WTC11 (cell line): ENCODE data around the gene TCERG1. TPM values are rescaled to one million over a fixed set of nuclear protein-coding genes. Genes with fewer than 3 reads are reported as not detected.

Source experiments
- ATAC-seq: fragments of 200-7000 bp; cut with Tn5 transposase; 2 replicates; pipeline ENCODE4 v1.10.0; 2021; ENCODE audit warnings: mild to moderate bottlenecking, moderate library complexity
- CTCF ChIA-PET: fragments of 300-600 bp; sonication (Branson Sonifier 250); formaldehyde crosslinking; loops from one replicate; lab custom pipeline; 2021; ENCODE audit warnings: antibody characterized with exemption; lab: Charles Lee
- POLR2A ChIA-PET: fragments of 350-600 bp; sonication (Branson Sonifier 250); formaldehyde crosslinking; loops from one replicate; lab custom pipeline; 2021; ENCODE audit warnings: antibody characterized with exemption; lab: Charles Lee
- DNase-seq: peaks from one replicate; pipeline ENCODE4 v3.0.0; 2021; ENCODE audit warnings: low spot score
- H3K27ac Mint-ChIP-seq: 2 replicates; pipeline ENCODE4 v1.8.0; 2021; ENCODE audit warnings: mixed read lengths
- H3K27me3 Mint-ChIP-seq: 2 replicates; pipeline ENCODE4 v1.8.0; 2021; ENCODE audit warnings: low read depth, mild to moderate bottlenecking, moderate library complexity, mixed read lengths
- H3K36me3 Mint-ChIP-seq: 2 replicates; pipeline ENCODE4 v1.8.0; 2021; ENCODE audit warnings: mixed read lengths
- H3K4me1 Mint-ChIP-seq: 2 replicates; pipeline ENCODE4 v1.8.0; 2022; ENCODE audit warnings: mixed read lengths
- H3K4me3 Mint-ChIP-seq: 2 replicates; pipeline ENCODE4 v1.8.0; 2021; ENCODE audit warnings: mild to moderate bottlenecking, moderate library complexity, mixed read lengths
- H3K9me3 Mint-ChIP-seq: 2 replicates; pipeline ENCODE4 v1.8.0; 2021; ENCODE audit warnings: mixed read lengths
- ATF1 ChIP-seq: sonication (generic); formaldehyde crosslinking; IDR thresholded peaks from 2 replicates; pipeline ENCODE4 v1.8.1; 2023; ENCODE audit warnings: mild to moderate bottlenecking, moderate library complexity, missing genetic modification reagents
- CBFB ChIP-seq: sonication (generic); formaldehyde crosslinking; IDR thresholded peaks from 2 replicates; pipeline ENCODE4 v1.8.1; 2022; ENCODE audit warnings: mild to moderate bottlenecking, low read depth, missing genetic modification reagents
- ELF4 ChIP-seq: sonication (generic); formaldehyde crosslinking; IDR thresholded peaks from 2 replicates; pipeline ENCODE4 v1.8.1; 2022; ENCODE audit warnings: low read depth, mild to moderate bottlenecking, moderate library complexity, missing genetic modification reagents
- EMX1 ChIP-seq: fragments of 250-450 bp; sonication (Bioruptor Pico); IDR thresholded peaks from 2 replicates; pipeline ENCODE4 v1.8.0; 2021; ENCODE audit warnings: mild to moderate bottlenecking
- FOXJ3 ChIP-seq: sonication (generic); formaldehyde crosslinking; IDR thresholded peaks from 2 replicates; pipeline ENCODE4 v1.9.0; 2021; ENCODE audit warnings: missing genetic modification reagents, mild to moderate bottlenecking, borderline replicate concordance
- FOXP1 ChIP-seq: sonication (generic); formaldehyde crosslinking; IDR thresholded peaks from 2 replicates; pipeline ENCODE4 v1.8.0; 2022; ENCODE audit warnings: missing genetic modification reagents, mild to moderate bottlenecking, moderate library complexity, borderline replicate concordance
- GTF2I ChIP-seq: fragments of 250-450 bp; sonication (Bioruptor Pico); conservative IDR thresholded peaks from 2 replicates; pipeline ENCODE4 v1.4.0; 2021; ENCODE audit warnings: mild to moderate bottlenecking
- HMGA2 ChIP-seq: fragments of 250-450 bp; sonication (Bioruptor Pico); IDR thresholded peaks from 2 replicates; pipeline ENCODE4 v1.4.0; 2021; ENCODE audit warnings: mild to moderate bottlenecking, moderate library complexity
- IRF1 ChIP-seq: sonication (generic); formaldehyde crosslinking; IDR thresholded peaks from 2 replicates; pipeline ENCODE4 v1.8.0; 2023; ENCODE audit warnings: missing genetic modification reagents
- MLX ChIP-seq: sonication (generic); formaldehyde crosslinking; IDR thresholded peaks from 2 replicates; pipeline ENCODE4 v1.8.1; 2023; ENCODE audit warnings: mild to moderate bottlenecking, missing genetic modification reagents, moderate library complexity
- MYBL2 ChIP-seq: sonication (generic); formaldehyde crosslinking; IDR thresholded peaks from 2 replicates; pipeline ENCODE4 v1.8.1; 2023; ENCODE audit warnings: mild to moderate bottlenecking, moderate library complexity, missing genetic modification reagents
- NFYB ChIP-seq: sonication (generic); formaldehyde crosslinking; conservative IDR thresholded peaks from 2 replicates; pipeline ENCODE4 v1.8.0; 2022; ENCODE audit warnings: low read depth, missing genetic modification reagents
- NR1H2 ChIP-seq: sonication (generic); formaldehyde crosslinking; IDR thresholded peaks from 2 replicates; pipeline ENCODE4 v1.9.0; 2021; ENCODE audit warnings: mild to moderate bottlenecking, moderate library complexity, missing genetic modification reagents
- OVOL2 ChIP-seq: fragments of 250-450 bp; sonication (Bioruptor Pico); IDR thresholded peaks from 2 replicates; pipeline ENCODE4 v1.9.0; 2021; ENCODE audit warnings: mild to moderate bottlenecking, borderline replicate concordance
- RELA ChIP-seq: sonication (generic); formaldehyde crosslinking; IDR thresholded peaks from 2 replicates; pipeline ENCODE4 v1.8.1; 2022; ENCODE audit warnings: missing genetic modification reagents, mild to moderate bottlenecking, borderline replicate concordance
- SP1 ChIP-seq: sonication (generic); formaldehyde crosslinking; conservative IDR thresholded peaks from 2 replicates; pipeline ENCODE4 v1.8.1; 2022; ENCODE audit warnings: missing genetic modification reagents
- TEAD4 ChIP-seq: sonication (generic); formaldehyde crosslinking; IDR thresholded peaks from 2 replicates; pipeline ENCODE4 v1.8.0; 2022; ENCODE audit warnings: mild to moderate bottlenecking, missing genetic modification reagents
- ZBTB21 ChIP-seq: sonication (generic); formaldehyde crosslinking; IDR thresholded peaks from 2 replicates; pipeline ENCODE4 v1.8.1; 2023; ENCODE audit warnings: mild to moderate bottlenecking, missing genetic modification reagents, borderline replicate concordance
- ZNF232 ChIP-seq: sonication (generic); formaldehyde crosslinking; IDR thresholded peaks from 2 replicates; pipeline ENCODE4 v1.8.0; 2022; ENCODE audit warnings: mild to moderate bottlenecking, missing genetic modification reagents
- ZNF425 ChIP-seq: fragments of 250-450 bp; sonication (Bioruptor Pico); conservative IDR thresholded peaks from 2 replicates; pipeline ENCODE4 v1.9.0; 2021; ENCODE audit warnings: mild to moderate bottlenecking
- ZNF512 ChIP-seq: sonication (generic); formaldehyde crosslinking; IDR thresholded peaks from 2 replicates; pipeline ENCODE4 v1.8.1; 2022; ENCODE audit warnings: missing genetic modification reagents, borderline replicate concordance
- ZSCAN18 ChIP-seq: fragments of 250-450 bp; sonication (Bioruptor Pico); IDR thresholded peaks from 2 replicates; pipeline ENCODE4 v2.1.2; 2022; ENCODE audit warnings: mild to moderate bottlenecking, moderate library complexity
- total RNA-seq: library from RNA; stranded (reverse); gene quantifications from 3 replicates; pipeline ENCODE4 v1.2.3, GENCODE V29; 2021

TCERG1 gene
- total RNA-seq, 1 experiment from 2014 or later, result 117 TPM

- no peak for TF ChIP-seq MLX (CRISPR knock-in tag)
- no peak for TF ChIP-seq OVOL2
- no peak for TF ChIP-seq FOXJ3 (CRISPR knock-in tag)
- peak; percentile 72; the same call in 1 of the 2 replicates for TF ChIP-seq ZSCAN18 (CRISPR knock-in tag)
- no peak; the same call in 1 of the 2 replicates for TF ChIP-seq MYBL2 (CRISPR knock-in tag)
- no peak for TF ChIP-seq RELA (CRISPR knock-in tag)
- no peak for TF ChIP-seq ZNF425 (CRISPR knock-in tag)
- no peak for TF ChIP-seq ATF1 (CRISPR knock-in tag)
- TF ChIP-seq ELF4 (CRISPR knock-in tag), result no peak
- no peak for TF ChIP-seq ZBTB21
- no peak for TF ChIP-seq ZNF512 (CRISPR knock-in tag)
- TF ChIP-seq FOXP1, result peak; percentile 14; the same call in 1 of the 2 replicates
- TF ChIP-seq NR1H2 (CRISPR knock-in tag), result no peak
- TF ChIP-seq NFYB (CRISPR knock-in tag), result peak; percentile 99
- peak; percentile 66 for TF ChIP-seq SP1
- TF ChIP-seq GTF2I, result 0 out of 2 replicates have a peak, but pooled peaks have one; percentile 5
- TF ChIP-seq TEAD4 (CRISPR knock-in tag), result no peak
- no peak for TF ChIP-seq HMGA2 (CRISPR knock-in tag)
- TF ChIP-seq, all 79 proteins: peak for 24
Observed at GRCh38 chr5:146446861-146447733, at the start of gene TCERG1 (continued).

GRCh38 chr5:146398826-146399225 lies 48.3 kb upstream of the TCERG1 start:
- no peak overlapping the region for H3K4me3 Mint-ChIP-seq
- H3K4me1 Mint-ChIP-seq, result peaks cover 12% of the 10 kb centered on the region
- ATAC-seq (no peak), DNase-seq (no peak)
- POLR2A ChIA-PET, result interaction anchor here (1.0 kb wide), 1 partner anchor 11 kb away, joined by 3 read pairs; no protein-coding TSS in a partner anchor
- TF ChIP-seq CBFB, result no peak
- TF ChIP-seq IRF1, result no peak
- no peak for TF ChIP-seq ZNF232 (CRISPR knock-in tag)
- TF ChIP-seq EMX1 (CRISPR knock-in tag), result no peak
- H3K9me3 Mint-ChIP-seq, result no peaks in the 10 kb centered on the region
- H3K36me3 Mint-ChIP-seq, result no peaks in the 10 kb centered on the region
- H3K27me3 Mint-ChIP-seq, result no peaks in the 10 kb centered on the region; the same call in 1 of the 2 replicates
- CTCF ChIA-PET, result interaction anchor here (2.0 to 2.2 kb wide), 2 partner anchors 8 to 26 kb away, joined by 8 read pairs; no protein-coding TSS in a partner anchor
- H3K27ac Mint-ChIP-seq, result no peak overlapping the region
